ENCODE measurements around the gene TMX1.

Gene TMX1

DNA sequence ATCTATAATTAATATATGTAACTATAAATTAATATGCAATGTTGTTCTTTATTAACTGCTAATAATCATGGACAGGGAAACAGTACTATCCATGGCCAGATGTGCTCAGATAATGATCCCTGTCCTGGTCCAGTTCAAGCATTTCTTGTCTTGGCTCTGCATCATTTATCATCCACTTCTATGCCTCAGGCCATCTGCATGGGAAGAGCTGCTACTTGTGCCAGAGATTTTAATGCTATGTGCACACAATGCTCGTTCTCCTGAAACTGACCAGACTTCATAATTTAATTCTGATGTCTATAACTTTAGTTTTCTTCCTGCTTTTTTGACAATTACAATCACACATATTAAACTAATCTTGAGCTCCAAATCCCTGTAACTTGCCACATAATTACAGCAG is 11.2 kb upstream of the TMX1 start:
- Histone ChIP-seq H3K9me3 (no peaks in the 10 kb centered on the region), H3K4me1 (peaks cover 17% of the 10 kb centered on the region), H3K36me3 (no peaks in the 10 kb centered on the region), H3K4me3 (ENCODE audit: low read depth, low read length) (no peak overlapping the region), H3K27me3 (no peaks in the 10 kb centered on the region)
- DNase-seq, result peak; percentile 84
- TF ChIP-seq, protein P1, sequence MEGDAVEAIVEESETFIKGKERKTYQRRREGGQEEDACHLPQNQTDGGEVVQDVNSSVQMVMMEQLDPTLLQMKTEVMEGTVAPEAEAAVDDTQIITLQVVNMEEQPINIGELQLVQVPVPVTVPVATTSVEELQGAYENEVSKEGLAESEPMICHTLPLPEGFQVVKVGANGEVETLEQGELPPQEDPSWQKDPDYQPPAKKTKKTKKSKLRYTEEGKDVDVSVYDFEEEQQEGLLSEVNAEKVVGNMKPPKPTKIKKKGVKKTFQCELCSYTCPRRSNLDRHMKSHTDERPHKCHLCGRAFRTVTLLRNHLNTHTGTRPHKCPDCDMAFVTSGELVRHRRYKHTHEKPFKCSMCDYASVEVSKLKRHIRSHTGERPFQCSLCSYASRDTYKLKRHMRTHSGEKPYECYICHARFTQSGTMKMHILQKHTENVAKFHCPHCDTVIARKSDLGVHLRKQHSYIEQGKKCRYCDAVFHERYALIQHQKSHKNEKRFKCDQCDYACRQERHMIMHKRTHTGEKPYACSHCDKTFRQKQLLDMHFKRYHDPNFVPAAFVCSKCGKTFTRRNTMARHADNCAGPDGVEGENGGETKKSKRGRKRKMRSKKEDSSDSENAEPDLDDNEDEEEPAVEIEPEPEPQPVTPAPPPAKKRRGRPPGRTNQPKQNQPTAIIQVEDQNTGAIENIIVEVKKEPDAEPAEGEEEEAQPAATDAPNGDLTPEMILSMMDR (IDR thresholded peaks at IDR 0.05; ENCODE audit: low read depth, low read length), result no peak

DNA sequence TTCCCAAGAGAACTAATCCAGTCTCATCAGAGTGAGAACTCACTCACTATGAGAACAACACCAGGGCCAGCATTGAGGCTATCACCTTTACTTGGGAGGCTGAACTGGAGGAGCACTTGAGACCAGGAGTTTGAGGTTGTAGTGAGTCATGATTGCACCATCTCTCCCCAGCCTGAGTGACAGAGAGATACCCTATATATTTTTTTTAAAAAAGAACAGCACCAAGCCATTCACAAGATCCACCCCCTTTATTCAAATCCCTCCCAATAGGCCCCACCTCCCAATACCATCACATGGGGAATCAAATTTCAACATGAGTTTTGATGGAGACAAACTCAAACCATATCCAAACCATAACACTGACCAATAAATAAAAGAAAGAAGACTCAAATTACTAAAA is 3.7 kb upstream of the TMX1 start:
- Histone ChIP-seq H3K9me3 (no peaks in the 10 kb centered on the region), H3K36me3 (no peaks in the 10 kb centered on the region), H3K4me3 (ENCODE audit: low read depth, low read length) (no peak overlapping the region), H3K27me3 (no peaks in the 10 kb centered on the region), H3K4me1 (no peaks in the 10 kb centered on the region)
- TF ChIP-seq, protein P1 (IDR thresholded peaks at IDR 0.05; ENCODE audit: low read depth, low read length), result no peak
- DNase-seq, result no peak

DNA sequence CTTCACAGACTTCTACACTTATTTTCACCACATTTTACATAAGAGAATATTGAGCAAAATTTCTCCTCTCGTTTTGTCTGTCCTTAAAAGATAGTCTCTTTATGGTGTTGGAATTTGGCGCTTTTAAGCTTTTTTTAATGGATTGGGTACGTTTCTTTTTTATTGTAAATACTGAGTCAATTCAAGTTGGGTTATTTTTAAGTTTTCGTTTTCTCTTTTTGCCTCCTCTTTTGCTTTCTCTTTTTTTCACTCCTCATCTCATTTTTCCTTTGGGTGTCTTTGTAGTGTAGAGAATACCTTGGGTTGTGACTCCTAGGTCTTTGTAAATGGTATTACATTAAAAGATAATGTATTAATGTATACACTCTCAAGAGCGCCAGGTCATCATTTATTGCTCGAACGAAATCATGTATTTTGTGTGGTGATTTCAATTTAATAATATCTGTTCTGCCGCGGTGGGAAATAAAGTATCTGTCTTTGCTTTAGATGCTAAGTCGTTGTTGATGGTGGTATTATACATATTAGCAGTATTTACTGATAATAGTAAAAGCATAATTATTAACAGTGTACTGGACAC is 845 bp downstream of the TMX1 start:
- Histone ChIP-seq H3K27me3 (no peaks in the 10 kb centered on the region), H3K9me3 (no peaks in the 10 kb centered on the region), H3K4me1 (0 out of 2 replicates have a peak, but pooled peaks cover 5% of the 10 kb centered on the region), H3K36me3 (peaks cover 21% of the 10 kb centered on the region), H3K4me3 (ENCODE audit: low read depth, low read length) (peak overlapping the region; percentile 71)
- no peak for DNase-seq
- TF ChIP-seq, protein P1 (IDR thresholded peaks at IDR 0.05; ENCODE audit: low read depth, low read length), result no peak

DNA sequence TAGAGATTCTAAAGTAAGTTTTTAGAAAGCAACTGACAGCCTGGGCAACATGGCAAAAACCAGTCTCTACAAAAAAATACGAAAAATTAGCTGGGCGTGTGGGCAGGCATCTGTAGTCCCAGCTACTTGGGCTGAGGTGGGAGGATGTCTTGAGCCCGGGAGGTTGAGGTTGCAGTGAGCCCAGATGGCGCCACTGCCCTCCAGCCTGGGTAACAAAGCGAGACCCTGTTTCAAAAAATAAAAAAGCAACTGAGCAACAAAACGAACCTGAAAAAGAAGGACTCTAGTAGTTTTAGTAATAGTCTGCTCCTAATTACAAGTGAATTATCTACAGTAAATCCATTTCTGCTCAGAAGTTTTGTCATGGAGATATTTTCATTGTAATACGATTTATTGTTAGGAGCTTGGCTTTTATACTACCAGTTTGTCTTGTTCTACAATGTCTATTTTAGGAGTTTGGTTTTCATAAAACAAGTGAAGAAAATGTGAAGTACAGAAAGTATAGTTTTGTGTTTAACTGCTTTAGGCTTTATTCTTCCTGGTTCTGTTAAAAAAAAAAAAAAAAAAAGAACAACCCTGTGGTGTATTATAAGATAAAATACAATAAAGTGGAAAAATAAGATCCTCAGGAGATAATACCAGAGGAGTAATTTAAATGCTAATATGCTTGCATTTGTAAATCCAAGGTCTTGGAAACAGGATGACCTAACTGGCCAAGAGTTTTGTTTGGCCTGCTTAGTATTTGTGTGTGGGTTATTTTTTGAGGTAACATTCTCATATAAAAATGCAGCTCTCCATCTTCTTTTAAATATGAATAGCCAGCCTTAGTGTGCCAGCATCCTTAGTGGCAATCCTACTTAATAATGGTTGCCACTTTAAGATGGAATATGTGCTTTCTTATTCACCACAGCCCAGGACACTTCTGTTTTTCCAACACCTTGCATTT is 2.8 kb downstream of the TMX1 start:
- no peaks in the 10 kb centered on the region for H3K27me3 ChIP-seq
- H3K4me1 ChIP-seq, result 0 out of 2 replicates have a peak, but pooled peaks cover 5% of the 10 kb centered on the region
- H3K4me3 ChIP-seq (ENCODE audit: low read depth, low read length), result peak overlapping the region; percentile 71
- DNase-seq, result peak; percentile 38
- TF ChIP-seq, protein P1 (IDR thresholded peaks at IDR 0.05; ENCODE audit: low read depth, low read length), result peak; percentile 37
- peaks cover 38% of the 10 kb centered on the region for H3K36me3 ChIP-seq
- H3K9me3 ChIP-seq, result no peaks in the 10 kb centered on the region

DNA sequence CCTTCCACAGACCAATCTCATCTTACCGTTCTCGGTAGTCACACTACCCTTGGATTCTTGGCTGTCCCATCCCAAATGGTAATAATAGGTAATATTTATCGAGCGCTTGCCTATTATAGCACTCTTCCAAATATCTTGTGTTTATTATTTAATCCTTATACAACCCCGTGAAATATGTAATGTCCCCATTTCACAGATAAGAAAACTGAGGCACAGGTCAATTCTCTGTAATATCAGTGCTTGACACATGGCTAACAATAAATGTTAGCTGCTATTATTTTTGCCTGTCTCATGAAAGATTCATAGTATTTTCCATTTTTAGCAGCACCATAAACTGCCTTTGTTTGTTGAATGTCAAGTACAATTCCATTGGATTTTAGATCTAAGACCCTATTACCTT is 4.5 kb downstream of the TMX1 start:
- Histone ChIP-seq H3K36me3 (peaks cover 56% of the 10 kb centered on the region), H3K9me3 (no peaks in the 10 kb centered on the region), H3K27me3 (no peaks in the 10 kb centered on the region), H3K4me3 (ENCODE audit: low read depth, low read length) (no peak overlapping the region), H3K4me1 (0 out of 2 replicates have a peak, but pooled peaks cover 5% of the 10 kb centered on the region)
- DNase-seq, result no peak
- TF ChIP-seq, protein P1 (IDR thresholded peaks at IDR 0.05; ENCODE audit: low read depth, low read length), result no peak

DNA sequence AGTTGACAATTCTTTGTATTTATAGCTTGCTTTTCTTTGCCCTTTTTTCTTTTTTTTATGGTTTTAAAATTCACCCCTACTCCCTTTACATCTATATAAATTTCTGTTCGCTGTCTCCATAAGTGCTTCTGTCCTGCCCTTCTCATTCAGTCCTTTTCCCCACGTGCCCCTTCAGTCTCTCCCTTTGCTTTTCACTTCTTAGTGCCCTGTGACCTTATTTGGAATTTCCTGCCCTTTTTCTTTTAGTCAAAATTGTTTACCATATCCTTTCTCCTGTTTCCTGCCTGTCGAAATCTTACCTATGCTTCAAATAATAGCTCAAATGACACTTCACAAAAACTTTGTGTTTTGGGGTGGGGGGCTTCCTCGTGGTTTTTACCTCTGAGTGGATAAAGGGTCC is 6.0 kb downstream of the TMX1 start:
- H3K36me3 ChIP-seq, result peaks cover 70% of the 10 kb centered on the region
- no peaks in the 10 kb centered on the region for H3K9me3 ChIP-seq
- H3K4me1 ChIP-seq, result 0 out of 2 replicates have a peak, but pooled peaks cover 5% of the 10 kb centered on the region
- TF ChIP-seq, protein P1 (IDR thresholded peaks at IDR 0.05; ENCODE audit: low read depth, low read length), result no peak
- H3K4me3 ChIP-seq (ENCODE audit: low read depth, low read length), result no peak overlapping the region
- H3K27me3 ChIP-seq, result no peaks in the 10 kb centered on the region
- no peak for DNase-seq

Measured in BE2C (cell line).